T-helper 17 cell (primary cell): ENCODE data around the gene CNNM3. TPM values are rescaled to one million over a fixed set of nuclear protein-coding genes. Genes with fewer than 3 reads are reported as not detected.
"Not testable (repeated sequence)": the region's sequence is repeated elsewhere in the genome, so short reads cannot be mapped to it uniquely, and the experiment has no call there.

Experiments used
- ATAC-seq: fragments of 150-1000 bp; cut with Tn5 transposase; 2 replicates; pipeline ENCODE4 v1.10.0; 2021; ENCODE audit warnings: mild to moderate bottlenecking, moderate library complexity
- DNase-seq, 3 donors: peaks; one replicate each; pipeline versions ENCODE4 v3.0.0 to v3.0.0-alpha.2; 2020 to 2021
- H3K9me3 ChIP-seq: one replicate; pipeline ENCODE4 v1.7.0; 2013; ENCODE audit warnings: low read length, mild to moderate bottlenecking; ENCODE audit not compliant: control insufficient read depth, poor library complexity, severe bottlenecking
- H3K27ac Mint-ChIP-seq: one replicate; pipeline ENCODE4 v1.8.0; 2022; ENCODE audit warnings: mild to moderate bottlenecking, moderate library complexity, mixed read lengths
- H3K27me3 Mint-ChIP-seq: one replicate; pipeline ENCODE4 v1.8.0; 2022; ENCODE audit warnings: mixed read lengths
- H3K36me3 Mint-ChIP-seq: one replicate; pipeline ENCODE4 v1.8.0; 2022; ENCODE audit warnings: low read depth, mixed read lengths
- H3K4me1 Mint-ChIP-seq: one replicate; pipeline ENCODE4 v1.8.0; 2022; ENCODE audit warnings: mild to moderate bottlenecking, mixed read lengths
- H3K4me3 Mint-ChIP-seq: one replicate; pipeline ENCODE4 v1.8.0; 2022; ENCODE audit warnings: mild to moderate bottlenecking, moderate library complexity, mixed read lengths
- total RNA-seq, 4 donors: library from RNA in 2 of 4; stranded (reverse) in 2 of 4; gene quantifications; one replicate each; pipeline ENCODE4 v1.2.3 and lab custom pipeline; 2022 to 2026

The CNNM3 gene
- total RNA-seq, 2 donors from 2014 or later: 30.8 to 39.5 TPM

DNA sequence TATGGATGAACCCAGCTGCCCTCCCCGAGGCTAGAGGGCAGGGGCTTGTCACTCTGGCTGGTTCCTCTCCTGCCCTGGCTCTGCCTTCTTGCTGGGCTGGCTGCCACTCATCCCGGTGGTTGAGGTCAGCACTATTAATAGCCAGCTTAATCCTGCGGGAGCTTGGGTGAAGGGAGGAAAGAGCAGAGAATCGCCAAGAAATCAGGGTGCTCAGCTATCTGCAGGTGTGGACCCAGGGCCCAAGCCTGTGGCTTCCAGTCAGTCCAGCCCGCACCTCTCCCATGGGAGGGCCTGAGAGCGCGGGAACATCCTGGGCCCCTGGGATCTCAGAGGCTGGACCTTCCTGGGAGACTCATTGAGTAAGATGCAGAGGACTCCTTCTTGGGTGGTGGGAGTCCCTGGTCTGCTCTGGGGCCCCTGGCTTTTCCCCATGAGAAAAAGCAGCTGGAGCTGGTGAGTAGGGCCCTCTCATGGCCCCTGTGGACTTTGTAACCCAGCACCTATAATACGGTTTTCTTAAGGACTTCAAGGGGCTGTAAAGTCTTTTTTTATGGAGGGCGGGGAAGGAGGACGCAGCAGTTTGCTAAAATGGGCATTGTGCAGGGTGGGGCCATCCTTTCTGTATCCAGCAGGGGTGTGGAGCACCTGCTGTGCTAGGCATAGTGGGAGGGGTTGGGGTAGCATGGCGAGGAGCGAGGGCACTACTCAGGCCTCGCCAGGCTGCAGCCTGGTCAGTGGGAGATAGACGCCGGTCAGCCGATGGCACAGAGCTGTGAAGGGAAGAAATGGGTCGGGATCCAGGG lies 27.4 kb upstream of the CNNM3 start:
- H3K9me3 ChIP-seq: no peaks in the 10 kb centered on the region
- Mint-ChIP-seq H3K36me3 (no peaks in the 10 kb centered on the region), H3K4me1 (peaks cover 11% of the 10 kb centered on the region), H3K27ac (peak overlapping the region; percentile 29), H3K27me3 (no peaks in the 10 kb centered on the region), H3K4me3 (no peak overlapping the region)
- DNase-seq (no peak), ATAC-seq (no peak)

DNA sequence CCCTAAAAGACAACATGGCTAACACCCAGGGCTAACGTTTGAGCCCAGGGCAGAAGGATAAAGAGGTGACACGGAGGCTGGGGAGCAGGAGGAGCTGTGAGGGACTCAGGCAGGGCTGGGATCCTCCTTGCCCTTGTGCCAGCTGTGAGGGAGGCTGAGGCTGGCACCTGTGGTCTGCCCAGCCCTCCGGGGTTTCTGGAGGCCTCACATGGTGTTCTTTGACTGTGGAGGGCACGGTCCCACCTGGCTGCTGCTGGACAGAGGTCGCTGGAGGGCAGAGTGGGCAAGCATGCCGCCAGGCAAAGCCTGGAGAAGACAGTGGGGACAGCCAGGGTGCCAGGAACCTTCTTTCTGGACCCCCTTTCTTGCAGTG lies 26.8 kb upstream of the CNNM3 start:
- DNase-seq: no peak
- H3K4me3 Mint-ChIP-seq: no peak overlapping the region
- H3K9me3 ChIP-seq: no peaks in the 10 kb centered on the region
- no peaks in the 10 kb centered on the region for H3K27me3 Mint-ChIP-seq
- no peaks in the 10 kb centered on the region for H3K36me3 Mint-ChIP-seq
- ATAC-seq: no peak
- peaks cover 11% of the 10 kb centered on the region for H3K4me1 Mint-ChIP-seq
- H3K27ac Mint-ChIP-seq: no peak overlapping the region

DNA sequence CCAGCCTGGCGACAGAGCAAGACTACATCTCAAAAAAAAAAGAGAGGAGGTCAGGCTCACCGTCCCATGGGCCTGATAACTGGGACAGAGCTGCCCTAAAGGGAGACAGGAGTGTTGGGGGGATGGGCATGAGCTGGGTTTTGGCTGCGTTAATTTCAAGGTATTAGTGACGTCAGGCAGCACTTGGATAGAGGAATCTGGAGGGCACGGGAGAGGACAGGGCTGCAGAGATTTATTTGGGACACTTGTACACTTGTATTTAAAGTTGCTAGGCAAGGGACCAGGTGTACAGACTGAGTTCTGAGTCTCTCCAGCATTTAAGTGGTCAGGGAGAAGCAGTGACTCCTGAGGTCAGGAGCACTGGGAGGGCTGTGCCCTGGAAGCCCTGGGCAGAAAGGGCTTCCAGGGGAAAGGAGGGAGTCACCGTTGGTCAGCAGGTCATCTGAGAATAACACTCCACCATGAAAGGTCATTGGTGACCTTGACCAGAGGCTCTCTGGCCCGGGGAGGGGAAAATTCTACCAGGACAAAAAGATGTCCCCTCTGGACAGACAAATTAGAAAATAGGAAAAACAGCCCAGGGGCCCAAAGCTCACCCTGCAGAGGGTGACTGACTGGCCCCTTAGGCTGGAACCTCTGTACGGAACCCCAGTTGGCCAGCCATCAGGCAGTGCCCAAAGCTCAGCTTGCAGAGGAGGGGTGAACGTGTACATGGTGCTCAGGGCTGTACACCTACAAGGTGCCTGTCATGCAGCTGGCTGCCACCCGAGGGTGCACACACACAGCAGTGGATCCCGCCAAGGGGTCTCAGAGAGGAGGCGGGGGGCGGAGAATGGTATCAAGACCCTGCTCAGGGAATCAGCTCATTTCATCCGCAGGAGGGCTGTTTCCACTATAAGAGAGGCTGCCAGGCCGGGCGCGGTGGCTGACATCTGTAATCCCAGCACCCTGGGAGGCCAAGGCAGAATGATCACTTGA lies 23.0 kb upstream of the CNNM3 start:
- no peak overlapping the region for H3K4me3 Mint-ChIP-seq

DNA sequence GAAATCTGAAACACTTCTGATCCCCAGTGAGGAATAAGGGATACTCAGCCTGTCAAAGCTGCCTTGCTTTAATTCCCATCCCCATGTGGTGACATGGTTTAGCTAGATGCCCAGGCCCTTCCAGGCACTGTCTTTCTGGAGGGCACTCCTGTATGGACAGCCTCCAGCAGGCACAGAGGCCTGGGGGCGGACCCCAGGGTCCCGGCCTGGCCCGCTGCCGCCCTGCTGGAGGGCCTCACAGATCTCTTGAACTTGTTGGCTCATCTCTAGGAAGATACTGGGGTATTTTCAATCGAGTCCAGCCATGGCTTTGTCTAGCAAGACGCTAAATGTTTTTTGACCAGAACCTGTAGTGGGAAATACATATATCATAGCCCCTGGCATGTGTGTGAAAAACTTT lies 21.0 kb upstream of the CNNM3 start:
- H3K4me3 Mint-ChIP-seq: no peak overlapping the region
- no peaks in the 10 kb centered on the region for H3K9me3 ChIP-seq
- peaks cover 7% of the 10 kb centered on the region for H3K36me3 Mint-ChIP-seq
- H3K4me1 Mint-ChIP-seq: peaks cover 8% of the 10 kb centered on the region
- ATAC-seq: no peak
- H3K27me3 Mint-ChIP-seq: no peaks in the 10 kb centered on the region
- no peak overlapping the region for H3K27ac Mint-ChIP-seq
- no peak for DNase-seq

More for the DNA sequence above, 23.0 kb upstream of the CNNM3 start:
- Mint-ChIP-seq H3K4me1 (peaks cover 11% of the 10 kb centered on the region), H3K27me3 (no peaks in the 10 kb centered on the region), H3K27ac (no peak overlapping the region), H3K36me3 (no peaks in the 10 kb centered on the region)
- no peaks in the 10 kb centered on the region for H3K9me3 ChIP-seq
- ATAC-seq (no peak), DNase-seq (no peak)

DNA sequence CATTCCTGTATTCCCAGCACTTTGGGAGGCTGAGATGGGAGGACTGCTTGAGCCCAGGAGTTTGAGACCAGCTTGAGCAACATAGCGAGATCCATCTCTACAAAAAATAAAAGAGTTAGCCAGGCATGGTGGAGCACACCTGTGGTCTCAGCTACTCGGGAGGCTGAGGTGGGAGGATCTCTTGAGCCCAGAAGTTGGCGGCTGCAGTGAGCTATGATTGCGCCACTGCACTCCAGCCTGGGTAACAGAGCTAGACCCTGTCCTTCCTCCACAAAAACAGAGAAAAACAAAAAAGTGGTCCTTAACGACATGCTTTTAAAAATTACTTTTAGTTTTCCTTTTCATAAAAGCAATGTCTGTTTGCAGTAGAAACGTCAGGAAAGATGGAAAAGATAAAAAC lies 19.6 kb upstream of the CNNM3 start:
- not testable (repeated sequence) for ATAC-seq, H3K9me3 ChIP-seq, H3K36me3 Mint-ChIP-seq, H3K27ac Mint-ChIP-seq, H3K27me3 Mint-ChIP-seq, H3K4me3 Mint-ChIP-seq, H3K4me1 Mint-ChIP-seq, DNase-seq

DNA sequence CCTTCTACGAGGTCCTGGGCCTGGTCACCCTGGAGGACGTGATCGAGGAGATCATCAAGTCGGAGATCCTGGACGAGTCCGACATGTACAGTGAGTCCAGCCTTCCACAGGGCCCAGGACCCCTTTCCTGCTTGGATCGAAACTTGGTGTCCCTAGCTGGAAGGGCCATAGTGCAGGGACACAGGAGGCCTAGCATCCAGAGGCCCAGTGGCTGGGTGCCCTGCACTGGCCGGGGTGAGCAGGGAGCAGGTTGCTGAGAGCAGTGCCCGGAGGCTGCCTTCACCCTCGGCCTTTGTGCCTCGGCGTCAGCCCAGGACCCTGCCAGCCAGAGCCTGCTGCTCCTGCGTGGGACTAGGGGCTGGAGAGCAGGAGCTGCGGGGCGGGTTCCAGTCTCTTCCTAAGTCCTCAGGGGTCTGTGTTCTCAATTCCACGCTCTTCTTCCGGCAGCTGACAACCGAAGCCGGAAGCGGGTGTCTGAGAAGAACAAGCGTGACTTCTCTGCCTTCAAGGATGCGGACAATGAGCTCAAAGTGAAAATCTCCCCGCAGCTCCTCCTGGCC lies 18.9 kb upstream of the CNNM3 start:
- no peaks in the 10 kb centered on the region for H3K27me3 Mint-ChIP-seq
- H3K4me3 Mint-ChIP-seq: no peak overlapping the region
- peaks cover 8% of the 10 kb centered on the region for H3K4me1 Mint-ChIP-seq
- no peak overlapping the region for H3K27ac Mint-ChIP-seq
- ATAC-seq: no peak
- peaks cover 7% of the 10 kb centered on the region for H3K36me3 Mint-ChIP-seq
- no peaks in the 10 kb centered on the region for H3K9me3 ChIP-seq
- DNase-seq: no peak

DNA sequence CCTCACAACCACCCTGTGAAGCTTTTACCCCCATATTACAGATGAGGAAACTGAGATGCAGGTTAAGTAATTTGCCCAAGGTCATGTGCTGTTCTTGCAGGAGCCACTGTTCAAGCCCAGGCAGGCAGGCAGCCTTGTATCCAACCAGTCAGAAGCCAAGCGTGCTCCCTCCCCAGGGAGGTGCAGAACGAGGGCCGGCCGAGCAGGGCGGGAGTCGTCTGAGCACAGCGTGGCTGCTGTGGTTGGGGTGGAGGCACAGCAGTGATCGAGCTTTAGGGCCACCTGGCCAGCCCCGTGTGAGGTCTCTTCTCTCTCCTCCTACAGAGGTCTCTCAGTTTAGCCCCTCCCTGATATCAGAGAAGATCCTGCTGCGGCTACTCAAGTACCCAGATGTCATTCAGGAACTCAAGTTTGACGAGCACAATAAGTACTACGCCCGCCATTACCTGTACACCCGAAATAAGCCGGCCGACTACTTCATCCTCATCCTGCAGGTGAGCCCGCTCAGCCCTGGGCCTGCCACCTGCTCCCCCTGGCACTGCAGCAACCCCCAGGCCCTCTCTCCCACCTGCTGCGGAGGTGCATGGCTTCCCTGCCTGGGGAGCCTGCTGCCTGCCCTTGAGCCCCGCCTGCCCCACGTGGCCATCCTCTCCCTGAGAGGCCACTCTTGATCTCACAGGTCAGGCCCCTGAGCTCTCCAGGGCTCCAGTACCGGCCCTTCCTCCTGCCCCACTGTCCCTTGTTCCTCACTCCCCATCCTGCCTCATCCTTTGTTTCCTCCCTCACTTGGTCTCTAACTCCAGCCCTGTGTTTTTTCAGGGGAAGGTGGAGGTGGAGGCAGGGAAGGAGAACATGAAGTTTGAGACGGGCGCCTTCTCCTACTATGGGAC lies 17.1 kb upstream of the CNNM3 start:
- H3K27me3 Mint-ChIP-seq: no peaks in the 10 kb centered on the region

DNA sequence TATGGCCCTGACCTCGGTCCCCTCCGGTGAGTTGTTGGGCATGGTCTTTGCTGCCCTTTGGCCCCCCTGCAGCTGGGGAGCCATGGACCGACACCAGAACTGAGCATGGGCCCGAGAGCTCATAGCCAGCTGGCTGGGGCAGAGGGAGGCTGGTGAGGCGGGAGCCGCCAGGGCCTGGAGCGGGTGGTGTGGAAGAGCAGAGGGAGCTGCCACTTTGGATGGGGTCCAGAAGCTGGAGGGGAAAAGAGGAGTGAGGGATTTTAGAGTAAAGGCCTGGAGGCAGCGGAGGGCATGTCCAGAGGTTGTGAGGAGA lies 16.5 kb upstream of the CNNM3 start:
- Mint-ChIP-seq H3K27me3 (no peaks in the 10 kb centered on the region), H3K36me3 (peaks cover 7% of the 10 kb centered on the region), H3K4me1 (peaks cover 2% of the 10 kb centered on the region), H3K27ac (no peak overlapping the region), H3K4me3 (no peak overlapping the region)
- DNase-seq (no peak), ATAC-seq (no peak)
- H3K9me3 ChIP-seq: no peaks in the 10 kb centered on the region

More for the DNA sequence above, 17.1 kb upstream of the CNNM3 start:
- H3K4me3 Mint-ChIP-seq: no peak overlapping the region
- DNase-seq: no peak
- H3K27ac Mint-ChIP-seq: no peak overlapping the region
- H3K9me3 ChIP-seq: no peaks in the 10 kb centered on the region
- peaks cover 7% of the 10 kb centered on the region for H3K36me3 Mint-ChIP-seq
- no peak for ATAC-seq
- peaks cover 2% of the 10 kb centered on the region for H3K4me1 Mint-ChIP-seq

DNA sequence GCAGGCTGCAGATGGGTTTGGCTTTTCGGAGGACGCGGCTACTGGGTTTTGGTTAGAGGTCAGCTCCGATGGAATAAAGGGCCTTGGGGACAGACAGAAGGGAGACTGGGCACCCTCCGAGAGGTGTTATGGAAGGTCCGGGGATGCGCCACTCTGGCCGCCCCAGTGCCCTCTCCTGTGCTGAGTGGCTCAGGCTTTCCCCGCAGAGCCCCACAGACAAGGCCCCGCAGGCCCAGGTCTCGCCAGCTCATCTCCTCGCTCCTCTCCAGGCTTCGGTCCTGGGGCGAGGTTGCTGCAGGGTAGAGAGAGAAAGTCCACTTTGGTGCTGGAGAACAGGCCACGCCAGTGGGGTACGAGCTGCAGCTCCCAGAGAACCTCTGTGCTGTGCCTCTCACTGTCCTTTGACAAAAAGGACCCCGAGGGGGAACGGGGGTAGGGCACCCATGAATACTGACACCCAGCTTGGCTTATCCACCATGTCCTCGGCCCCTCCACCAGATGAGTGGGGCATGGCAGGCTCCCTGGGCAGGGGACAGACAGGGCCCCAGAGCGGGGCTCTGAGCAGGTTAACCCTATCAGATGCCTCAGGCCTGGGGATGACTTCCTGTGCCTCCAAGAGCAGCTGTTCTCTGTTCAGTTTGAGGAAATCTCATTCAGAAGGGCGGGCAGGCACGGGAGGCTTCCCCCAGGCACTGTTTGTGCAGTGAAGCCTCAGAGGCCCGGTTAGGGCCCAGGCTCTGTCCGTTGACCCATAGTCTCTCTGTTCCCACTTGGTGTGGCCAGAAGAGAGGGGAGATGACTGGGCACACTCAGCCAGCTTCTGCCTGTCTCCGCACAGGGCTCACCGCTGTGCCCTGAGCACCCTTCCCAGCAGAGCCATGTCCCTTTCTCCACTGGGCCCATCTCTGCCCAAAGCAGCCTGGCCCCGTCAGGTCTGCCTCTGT lies 15.7 kb upstream of the CNNM3 start:
- no peak overlapping the region for H3K27ac Mint-ChIP-seq
- no peaks in the 10 kb centered on the region for H3K27me3 Mint-ChIP-seq
- no peak for DNase-seq
- H3K9me3 ChIP-seq: no peaks in the 10 kb centered on the region
- H3K36me3 Mint-ChIP-seq: peaks cover 7% of the 10 kb centered on the region
- no peak overlapping the region for H3K4me3 Mint-ChIP-seq
- peaks cover 2% of the 10 kb centered on the region for H3K4me1 Mint-ChIP-seq
- ATAC-seq: peak; percentile 38

DNA sequence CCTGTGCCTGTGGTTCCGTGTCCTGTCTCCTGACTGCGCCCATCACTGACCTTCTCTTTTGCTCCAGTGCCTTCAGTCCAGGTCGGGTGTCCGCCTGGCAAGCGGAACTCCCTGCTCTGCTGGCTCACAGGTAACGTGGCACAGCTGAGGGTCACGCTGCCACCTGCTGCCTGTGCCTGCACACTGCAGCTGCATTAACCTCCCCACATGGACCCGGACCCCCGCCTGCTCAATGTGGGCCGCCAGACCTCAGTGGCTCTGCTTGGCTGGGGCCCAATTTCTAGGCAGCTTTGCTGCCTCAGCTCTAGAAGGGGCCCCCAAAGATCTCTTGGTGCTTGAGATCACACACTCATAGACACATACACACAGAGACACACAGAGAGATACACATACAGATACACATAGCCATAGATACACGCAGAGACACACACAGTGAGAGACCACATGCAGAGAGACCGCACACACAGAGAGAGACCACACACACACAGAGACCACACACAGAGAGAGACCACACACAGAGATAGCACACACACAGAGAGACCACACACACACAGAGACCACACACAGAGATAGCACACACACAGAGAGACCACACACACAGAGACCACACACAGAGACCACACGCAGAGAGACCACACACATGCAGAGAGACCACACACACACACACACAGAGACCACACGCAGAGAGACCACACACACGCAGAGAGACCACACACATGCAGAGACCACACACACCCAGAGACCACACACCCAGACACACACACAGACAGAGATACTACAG lies 14.9 kb upstream of the CNNM3 start:
- peaks cover 4% of the 10 kb centered on the region for H3K4me1 Mint-ChIP-seq
- ATAC-seq (peak; percentile 96), DNase-seq (peak; percentile 40 to 64 (median 42))
- H3K27me3 Mint-ChIP-seq: no peaks in the 10 kb centered on the region
- peaks cover 7% of the 10 kb centered on the region for H3K36me3 Mint-ChIP-seq
- no peak overlapping the region for H3K27ac Mint-ChIP-seq
- no peaks in the 10 kb centered on the region for H3K9me3 ChIP-seq
- H3K4me3 Mint-ChIP-seq: no peak overlapping the region

DNA sequence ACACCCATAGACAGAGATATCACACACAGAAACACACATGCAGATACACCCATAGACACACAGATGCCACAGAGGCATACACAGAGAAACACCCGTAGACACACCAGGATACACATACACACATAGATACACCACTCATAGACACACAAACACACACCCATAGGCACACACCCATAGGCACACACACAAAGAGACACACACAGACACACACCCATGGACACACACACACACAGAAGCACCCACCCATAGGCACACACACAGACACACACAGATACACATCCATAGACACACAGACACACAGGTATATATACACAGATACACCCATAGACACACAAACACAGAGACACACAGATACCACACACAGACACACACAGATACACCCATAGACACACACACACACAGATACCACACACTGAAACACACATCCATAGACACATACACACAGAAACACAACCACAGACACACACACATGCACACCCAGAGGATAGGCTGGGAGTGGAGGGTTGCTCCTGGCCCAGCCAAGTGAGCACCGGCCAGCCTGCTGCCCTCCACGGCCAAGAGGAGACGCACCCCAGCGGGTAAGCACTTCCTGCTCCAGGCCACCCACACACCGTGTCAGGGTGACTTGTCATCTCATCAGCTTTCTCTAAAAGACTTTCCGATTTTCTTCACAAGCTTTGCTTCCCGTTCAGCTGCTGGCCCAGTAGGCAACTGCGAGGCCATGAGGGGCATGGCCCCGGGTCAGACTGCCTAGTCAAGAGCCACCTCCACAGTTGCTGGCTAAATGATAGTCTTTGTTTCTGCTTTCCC lies 14.1 kb upstream of the CNNM3 start:
- H3K4me3 Mint-ChIP-seq: no peak overlapping the region
- ATAC-seq (peak; percentile 16), DNase-seq (peak in 1 of 3 donors; percentile 15)
- H3K27me3 Mint-ChIP-seq: no peaks in the 10 kb centered on the region
- H3K36me3 Mint-ChIP-seq: peaks cover 7% of the 10 kb centered on the region
- H3K27ac Mint-ChIP-seq: no peak overlapping the region
- no peaks in the 10 kb centered on the region for H3K9me3 ChIP-seq
- peaks cover 12% of the 10 kb centered on the region for H3K4me1 Mint-ChIP-seq
